Measurements from ENCODE around the gene KANK4.

The KANK4 gene

GRCh38 chr1:62234688-62235087, 84.5 kb downstream of the KANK4 start:
- no peaks in the 10 kb centered on the region for H4K20me1 ChIP-seq (ENCODE audit: low read depth, low read length)
- H2AFZ ChIP-seq (ENCODE audit: low read depth, low read length, severe bottlenecking): no peak overlapping the region
- H3K36me3 ChIP-seq (ENCODE audit: low read length): no peaks in the 10 kb centered on the region
- no peaks in the 10 kb centered on the region for H3K9me2 ChIP-seq (replicated peaks; ENCODE audit: insufficient read depth, low read length)
- H3K79me2 ChIP-seq (ENCODE audit: insufficient read depth, low read length): no peaks in the 10 kb centered on the region
- H3K4me2 ChIP-seq (ENCODE audit: low read depth, low read length, poor library complexity, severe bottlenecking): no peak overlapping the region
- H3K27me3 ChIP-seq (ENCODE audit: low read length): no peaks in the 10 kb centered on the region
- no peak overlapping the region for H3K27ac ChIP-seq (ENCODE audit: low read depth, low read length)
- H3K4me3 ChIP-seq (ENCODE audit: insufficient read depth, low read length, poor library complexity, severe bottlenecking): no peak overlapping the region
- no peaks in the 10 kb centered on the region for H3K9me3 ChIP-seq (ENCODE audit: insufficient read depth, low read length)
- no peaks in the 10 kb centered on the region for H3F3A ChIP-seq (ENCODE audit: insufficient read depth)
- no peak overlapping the region for H3K9ac ChIP-seq (ENCODE audit: low read length)
- TF ChIP-seq EZH2phosphoT487 (conservative IDR thresholded peaks at IDR 0.05; ENCODE audit: low read length) (no peak), CTCF (IDR thresholded peaks at IDR 0.05; ENCODE audit: insufficient read depth, low read length, poor library complexity, severe bottlenecking) (no peak)

GRCh38 chr1:62233926-62234450, 85.2 kb downstream of the KANK4 start:
- Histone ChIP-seq H3K36me3 (ENCODE audit: low read length) (no peaks in the 10 kb centered on the region), H3K27me3 (ENCODE audit: low read length) (no peaks in the 10 kb centered on the region), H3K4me2 (ENCODE audit: low read depth, low read length, poor library complexity, severe bottlenecking) (no peak overlapping the region), H3K9me3 (ENCODE audit: insufficient read depth, low read length) (no peaks in the 10 kb centered on the region), H3K79me2 (ENCODE audit: insufficient read depth, low read length) (no peaks in the 10 kb centered on the region), H3K27ac (ENCODE audit: low read depth, low read length) (no peak overlapping the region), H2AFZ (ENCODE audit: low read depth, low read length, severe bottlenecking) (no peak overlapping the region), H3K9ac (ENCODE audit: low read length) (no peak overlapping the region), H4K20me1 (ENCODE audit: low read depth, low read length) (no peaks in the 10 kb centered on the region), H3K4me3 (ENCODE audit: insufficient read depth, low read length, poor library complexity, severe bottlenecking) (no peak overlapping the region), H3F3A (ENCODE audit: insufficient read depth) (no peaks in the 10 kb centered on the region), H3K9me2 (replicated peaks; ENCODE audit: insufficient read depth, low read length) (no peaks in the 10 kb centered on the region)
- TF ChIP-seq CTCF (IDR thresholded peaks at IDR 0.05; ENCODE audit: insufficient read depth, low read length, poor library complexity, severe bottlenecking): no peak

GRCh38 chr1:62232871-62233278, 86.4 kb downstream of the KANK4 start:
- no peaks in the 10 kb centered on the region for H3K9me3 ChIP-seq (ENCODE audit: insufficient read depth, low read length)
- H3K36me3 ChIP-seq (ENCODE audit: low read length): no peaks in the 10 kb centered on the region
- no peak overlapping the region for H3K4me2 ChIP-seq (ENCODE audit: low read depth, low read length, poor library complexity, severe bottlenecking)
- H3K27me3 ChIP-seq (ENCODE audit: low read length): no peaks in the 10 kb centered on the region
- no peak overlapping the region for H3K4me3 ChIP-seq (ENCODE audit: insufficient read depth, low read length, poor library complexity, severe bottlenecking)
- H3F3A ChIP-seq (ENCODE audit: insufficient read depth): no peaks in the 10 kb centered on the region
- no peaks in the 10 kb centered on the region for H3K9me2 ChIP-seq (replicated peaks; ENCODE audit: insufficient read depth, low read length)
- H2AFZ ChIP-seq (ENCODE audit: low read depth, low read length, severe bottlenecking): no peak overlapping the region
- no peaks in the 10 kb centered on the region for H3K79me2 ChIP-seq (ENCODE audit: insufficient read depth, low read length)
- H3K27ac ChIP-seq (ENCODE audit: low read depth, low read length): no peak overlapping the region
- TF ChIP-seq CTCF (IDR thresholded peaks at IDR 0.05; ENCODE audit: insufficient read depth, low read length, poor library complexity, severe bottlenecking) (no peak), EZH2phosphoT487 (conservative IDR thresholded peaks at IDR 0.05; ENCODE audit: low read length) (no peak)
- no peaks in the 10 kb centered on the region for H4K20me1 ChIP-seq (ENCODE audit: low read depth, low read length)
- H3K9ac ChIP-seq (ENCODE audit: low read length): no peak overlapping the region

Data from SU-DHL-6 (cell line).